BLaER1 treated with 17β-estradiol and CSF1 and Interleukin-3, amounts not matched to agents 10 nM and 100 nM (cell line): ENCODE data around the gene EGFL8.

Experiments used
- H3K27ac ChIP-seq, 11 experiments: shearing (Covaris generic); formaldehyde crosslinking; 2 replicates each; pipeline ENCODE4 v1.8.1; 2022
- H3K27me3 ChIP-seq, 11 experiments: shearing (Covaris generic); formaldehyde crosslinking; 2 replicates each; pipeline ENCODE4 v1.8.1; 2022
- H3K36me3 ChIP-seq, 11 experiments: shearing (Covaris generic); formaldehyde crosslinking; 2 replicates each; pipeline ENCODE4 v1.8.1; 2022
- H3K4me1 ChIP-seq, 10 experiments: shearing (Covaris generic); formaldehyde crosslinking; 2 replicates each; pipeline ENCODE4 v1.8.1; 2022
- H3K4me2 ChIP-seq, 11 experiments: shearing (Covaris generic); formaldehyde crosslinking; 2 replicates each; pipeline ENCODE4 v1.8.1; 2022
- H3K4me3 ChIP-seq, 10 experiments: shearing (Covaris generic); formaldehyde crosslinking; 2 replicates each; pipeline ENCODE4 v1.8.1; 2022
- H3K9ac ChIP-seq, 11 experiments: shearing (Covaris generic); formaldehyde crosslinking; 2 replicates each; pipeline ENCODE4 v1.8.1; 2022
- H3K9me3 ChIP-seq, 11 experiments: shearing (Covaris generic); formaldehyde crosslinking; replicated peaks in 1 of 11; 2 replicates each; pipeline ENCODE4 v1.8.1; 2022
- H4K20me1 ChIP-seq, 11 experiments: shearing (Covaris generic); formaldehyde crosslinking; 2 replicates each; pipeline ENCODE4 v1.8.1; 2022
- Cebpa-rat ChIP-seq, 11 experiments: shearing (Covaris generic); IDR thresholded peaks; 2 replicates each; pipeline ENCODE4 v1.8.1; 2022

The EGFL8 gene

DNA sequence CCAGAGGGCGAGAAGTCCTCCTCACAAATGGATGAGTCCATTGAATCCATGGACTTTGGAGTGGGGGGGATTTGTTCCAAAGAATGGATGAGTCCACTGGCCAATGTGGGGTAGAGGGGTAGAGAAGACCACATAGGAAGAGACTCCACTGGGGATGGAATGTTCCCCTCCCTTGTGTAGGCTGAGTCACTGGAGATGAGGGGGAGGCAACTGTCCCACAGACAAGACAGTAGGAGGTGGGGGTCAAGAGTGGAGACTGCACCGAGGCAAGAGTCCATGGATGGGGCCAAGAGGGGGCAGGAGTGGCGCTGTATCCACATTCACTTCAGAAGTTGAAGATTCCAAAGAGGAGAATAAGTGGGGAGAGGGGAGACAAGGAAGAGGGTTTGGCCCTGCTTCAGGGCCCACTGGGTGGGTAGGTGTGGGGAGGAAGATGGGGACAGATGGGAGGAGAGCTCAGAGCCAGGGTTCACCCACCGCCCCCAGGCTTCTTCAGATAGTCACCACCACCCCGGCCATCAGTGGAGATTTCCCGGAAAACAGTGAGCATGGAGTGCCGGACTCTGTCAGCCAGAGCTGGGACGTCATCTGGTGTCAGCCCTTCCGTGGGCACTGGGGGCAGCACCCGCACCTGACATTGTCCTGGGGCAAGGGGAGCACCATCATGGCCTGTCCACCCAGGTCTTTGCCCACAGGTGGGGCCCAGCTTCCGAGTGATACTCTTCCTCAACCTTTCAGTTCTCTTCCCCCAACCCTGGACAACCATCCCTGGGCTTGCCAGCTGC lies 4.6 kb downstream of the EGFL8 start:
- TF ChIP-seq Cebpa-rat (IDR thresholded peaks at IDR 0.05), result no peak
- Histone ChIP-seq H3K9ac (no peak overlapping the region), H3K36me3 (peaks cover 49 to 73% (median 61%) of the 10 kb centered on the region in 11 experiments), H3K27me3 (no peaks in the 10 kb centered on the region), H3K4me2 (no peak overlapping the region; a peak in 1 of 22 replicates), H3K4me3 (no peak overlapping the region), H4K20me1 (peaks cover 0 to 29% (median 0%) of the 10 kb centered on the region in 11 experiments; a peak in 2 of 22 replicates), H3K9me3 (no peaks in the 10 kb centered on the region), H3K27ac (no peak overlapping the region), H3K4me1 (peaks cover 16 to 32% (median 24%) of the 10 kb centered on the region in 10 experiments)

DNA sequence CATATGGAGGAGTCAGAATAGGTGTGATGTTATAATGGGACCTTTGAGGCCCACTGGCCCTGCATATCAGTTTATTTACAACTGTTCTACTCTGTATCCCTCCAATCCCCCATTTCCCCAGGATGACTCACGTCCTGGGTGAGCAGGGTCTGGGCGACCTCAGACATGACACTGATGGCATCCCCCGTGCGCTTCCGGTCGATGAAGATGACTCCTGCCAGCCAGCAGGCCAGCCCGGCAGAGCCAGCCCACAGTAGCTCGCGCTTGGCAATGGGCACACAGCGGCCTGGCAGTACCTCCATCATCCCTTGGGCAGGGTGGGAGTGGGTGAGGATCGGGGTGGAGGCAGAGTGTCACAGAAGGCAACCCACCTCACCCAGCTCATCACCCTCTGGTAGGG lies 5.9 kb downstream of the EGFL8 start:
- H3K36me3 ChIP-seq, result peaks cover 49 to 65% (median 58%) of the 10 kb centered on the region in 11 experiments
- no peaks in the 10 kb centered on the region for H3K9me3 ChIP-seq

DNA sequence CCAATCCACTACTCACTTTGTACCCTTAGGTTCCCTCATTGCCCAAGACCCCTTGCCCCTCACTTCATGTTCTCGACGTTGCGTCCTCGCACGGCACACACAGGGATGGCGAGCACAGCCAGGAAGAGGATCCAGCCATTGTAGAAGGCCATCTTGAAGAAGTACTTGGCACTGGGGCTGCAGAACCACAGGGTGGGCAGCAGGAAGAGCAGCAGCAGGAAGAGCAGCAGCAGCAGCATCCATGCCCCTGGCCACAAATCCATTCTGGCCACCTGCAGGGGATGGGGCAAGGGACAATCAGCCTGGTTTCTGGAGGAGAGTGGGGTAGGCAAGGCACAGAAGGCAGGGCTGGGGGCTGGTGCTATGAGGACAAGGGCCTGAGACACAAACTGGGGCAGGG lies 6.8 kb downstream of the EGFL8 start:
- no peak overlapping the region for H3K27ac ChIP-seq
- H3K36me3 ChIP-seq, result peaks cover 48 to 56% (median 52%) of the 10 kb centered on the region in 11 experiments

More for the DNA sequence above, 5.9 kb downstream of the EGFL8 start:
- no peak overlapping the region for H3K4me3 ChIP-seq
- TF ChIP-seq Cebpa-rat (IDR thresholded peaks at IDR 0.05), result no peak
- H3K4me2 ChIP-seq, result no peak overlapping the region; a peak in 1 of 22 replicates
- no peak overlapping the region for H3K27ac ChIP-seq
- no peaks in the 10 kb centered on the region for H3K27me3 ChIP-seq
- peaks cover 29 to 45% (median 37%) of the 10 kb centered on the region in 10 experiments for H3K4me1 ChIP-seq
- H3K9ac ChIP-seq, result no peak overlapping the region
- H4K20me1 ChIP-seq, result peaks cover 0 to 29% (median 0%) of the 10 kb centered on the region in 11 experiments; a peak in 2 of 22 replicates

DNA sequence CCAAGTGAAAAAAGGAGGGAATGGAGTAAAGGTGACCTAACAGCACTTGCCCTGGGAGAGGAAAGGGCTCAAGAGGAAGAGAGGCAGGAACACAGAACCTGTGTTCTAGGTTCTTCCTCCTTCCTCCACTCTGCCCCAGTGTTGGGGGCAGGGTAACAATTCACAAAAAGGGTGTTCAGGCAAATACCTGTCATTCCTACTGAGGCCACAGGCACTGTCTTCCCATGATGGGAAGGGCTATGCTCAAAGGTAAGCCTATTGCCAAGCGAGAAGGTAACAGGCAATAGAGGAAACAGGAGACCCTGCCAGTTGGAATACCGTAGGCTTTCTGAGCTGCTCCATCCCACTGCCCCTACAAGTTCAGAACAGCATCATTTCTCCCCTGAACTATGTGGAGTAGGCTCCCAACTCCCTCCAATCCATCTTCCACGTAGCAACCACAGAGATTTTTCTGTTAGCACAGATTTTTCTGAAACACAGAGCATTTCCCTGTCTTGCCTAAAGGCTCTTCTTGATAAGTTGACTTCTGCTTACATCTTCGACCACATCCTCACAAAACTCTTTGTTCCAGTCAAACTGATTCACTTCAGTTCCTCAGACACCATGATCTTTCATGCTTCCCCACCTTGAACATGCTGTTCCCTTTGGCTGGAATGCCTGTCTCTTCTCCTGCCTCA lies 8.8 kb downstream of the EGFL8 start:
- peaks cover 29 to 36% (median 33%) of the 10 kb centered on the region in 11 experiments for H3K36me3 ChIP-seq
- peaks cover 0 to 6% (median 0%) of the 10 kb centered on the region in 11 experiments; a peak in 2 of 22 replicates for H4K20me1 ChIP-seq
- peaks cover 47 to 58% (median 49%) of the 10 kb centered on the region in 10 experiments for H3K4me1 ChIP-seq
- peak overlapping the region in 7 of 11 experiments; percentile 12 to 56 (median 27); a peak in 11 of 22 replicates for H3K27ac ChIP-seq
- peak overlapping the region in 6 of 11 experiments; percentile 0 to 20 (median 6); a peak in 4 of 22 replicates for H3K9ac ChIP-seq
- no peaks in the 10 kb centered on the region for H3K27me3 ChIP-seq
- peak overlapping the region; percentile 3 to 100 (median 97); a peak in 21 of 22 replicates for H3K4me2 ChIP-seq
- no peaks in the 10 kb centered on the region for H3K9me3 ChIP-seq
- TF ChIP-seq Cebpa-rat (IDR thresholded peaks at IDR 0.05), result no peak
- H3K4me3 ChIP-seq, result peak overlapping the region in 1 of 10 experiments; percentile 11; a peak in 2 of 20 replicates

More for the DNA sequence above, 6.8 kb downstream of the EGFL8 start:
- Histone ChIP-seq H3K4me3 (no peak overlapping the region), H4K20me1 (peaks cover 0 to 25% (median 0%) of the 10 kb centered on the region in 11 experiments; a peak in 2 of 22 replicates), H3K9ac (no peak overlapping the region), H3K4me2 (no peak overlapping the region), H3K9me3 (no peaks in the 10 kb centered on the region), H3K27me3 (no peaks in the 10 kb centered on the region), H3K4me1 (peaks cover 34 to 50% (median 40%) of the 10 kb centered on the region in 10 experiments)
- TF ChIP-seq Cebpa-rat (IDR thresholded peaks at IDR 0.05), result no peak

DNA sequence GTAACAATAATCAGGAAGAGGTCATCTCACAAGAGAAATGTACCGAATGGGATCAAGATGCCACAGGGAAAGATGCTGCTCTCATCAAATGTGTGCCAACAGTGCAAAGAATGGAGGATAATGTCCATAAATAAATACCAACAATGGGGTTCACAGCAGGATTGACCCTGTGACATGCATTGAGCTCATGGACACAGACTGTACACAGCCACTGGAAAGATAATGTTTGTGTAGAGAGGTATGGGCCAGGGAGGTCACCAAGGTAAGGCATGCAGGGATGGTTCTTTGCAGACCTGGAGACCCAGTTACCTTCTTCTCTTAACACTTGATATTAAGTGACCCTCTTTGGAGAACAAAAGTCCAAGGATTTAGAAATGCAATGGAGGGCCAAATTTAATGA lies 10.0 kb downstream of the EGFL8 start:
- H4K20me1 ChIP-seq, result no peaks in the 10 kb centered on the region; a peak in 1 of 22 replicates
- H3K36me3 ChIP-seq, result peaks cover 18 to 25% (median 21%) of the 10 kb centered on the region in 11 experiments
- peak overlapping the region; percentile 92 to 100 (median 98) for H3K4me2 ChIP-seq
- no peaks in the 10 kb centered on the region for H3K9me3 ChIP-seq
- H3K27me3 ChIP-seq, result no peaks in the 10 kb centered on the region
- H3K4me1 ChIP-seq, result peaks cover 52 to 64% (median 54%) of the 10 kb centered on the region in 10 experiments
- TF ChIP-seq Cebpa-rat (IDR thresholded peaks at IDR 0.05), result no peak
- peak overlapping the region in 5 of 10 experiments; percentile 79 to 90 (median 86); a peak in 6 of 20 replicates for H3K4me3 ChIP-seq
- no peak overlapping the region for H3K27ac ChIP-seq
- H3K9ac ChIP-seq, result no peak overlapping the region

DNA sequence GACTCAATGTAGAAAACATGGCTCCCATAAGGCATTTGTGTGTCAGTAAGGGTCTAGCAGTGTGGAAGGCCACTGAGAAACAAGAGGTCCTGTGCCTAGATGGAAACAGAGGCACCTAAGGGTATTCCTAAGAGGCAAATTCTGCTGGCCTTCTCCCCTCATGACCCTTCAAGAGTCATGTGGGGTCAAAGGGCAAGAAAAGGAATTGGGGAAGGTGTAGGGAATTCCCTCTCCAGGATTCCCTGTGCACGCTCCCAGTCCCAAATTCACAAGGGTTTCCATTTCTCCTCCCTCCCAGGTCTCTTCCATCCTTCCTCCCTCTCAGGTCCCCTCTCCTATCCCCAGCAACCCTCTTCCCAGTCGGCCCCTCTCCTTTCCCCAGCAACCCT lies 10.9 kb downstream of the EGFL8 start:
- H4K20me1 ChIP-seq, result no peaks in the 10 kb centered on the region; a peak in 1 of 22 replicates
- no peaks in the 10 kb centered on the region for H3K27me3 ChIP-seq
- TF ChIP-seq Cebpa-rat (IDR thresholded peaks at IDR 0.05), result no peak
- H3K27ac ChIP-seq, result peak overlapping the region; percentile 78 to 94 (median 86)
- H3K9ac ChIP-seq, result peak overlapping the region; percentile 86 to 92 (median 90)
- H3K4me3 ChIP-seq, result peak overlapping the region; percentile 73 to 90 (median 82)
- peaks cover 61 to 69% (median 63%) of the 10 kb centered on the region in 10 experiments for H3K4me1 ChIP-seq
- no peaks in the 10 kb centered on the region for H3K9me3 ChIP-seq
- peaks cover 11 to 25% (median 19%) of the 10 kb centered on the region in 11 experiments for H3K36me3 ChIP-seq
- H3K4me2 ChIP-seq, result peak overlapping the region; percentile 92 to 100 (median 98)

DNA sequence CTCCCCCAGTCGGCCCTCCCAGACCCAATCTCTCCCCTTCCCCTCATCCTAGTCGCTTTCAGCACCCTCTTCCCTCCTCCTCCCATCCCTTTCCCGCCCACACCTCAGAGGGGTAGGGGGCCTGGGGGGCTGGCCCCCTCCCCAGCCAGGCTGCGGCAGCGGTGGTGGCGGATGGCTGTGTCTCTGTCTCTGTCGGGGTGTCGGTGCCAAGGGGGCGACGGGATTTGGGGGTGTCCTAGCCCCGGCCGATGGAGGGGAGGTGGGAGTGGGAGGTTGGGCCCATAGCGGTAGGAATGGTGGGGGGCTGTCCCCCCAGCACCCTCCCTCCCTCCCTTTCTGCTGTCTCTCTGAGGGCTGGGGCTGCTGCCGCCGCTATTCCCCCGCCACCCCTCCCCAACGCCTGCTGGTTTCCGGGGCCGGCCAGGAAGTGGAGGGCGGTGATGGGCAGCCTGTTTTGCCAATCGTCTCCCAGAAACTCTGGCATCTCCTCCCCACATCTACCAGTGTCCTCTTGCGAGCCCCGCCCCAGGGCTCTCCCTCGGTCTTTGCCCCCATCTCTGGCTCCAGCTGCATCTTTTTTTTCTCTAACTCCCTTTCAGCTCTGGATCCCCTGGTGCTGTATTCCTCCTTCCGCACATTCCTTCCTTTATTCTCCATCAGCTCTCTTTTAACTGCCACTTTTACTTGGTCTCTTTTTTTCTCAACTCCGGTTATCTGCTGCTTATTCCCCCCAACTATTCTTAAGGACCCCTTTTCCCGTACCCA lies 11.5 kb downstream of the EGFL8 start, which contains the start of gene AGPAT1:
AGPAT1 (minus strand) TSS at position 374 of the 765 bp plus-strand sequence. CDS start 4,588 bp downstream, outside the sequence.
- no peak for TF ChIP-seq Cebpa-rat (IDR thresholded peaks at IDR 0.05)
- Histone ChIP-seq H3K36me3 (peaks cover 10 to 25% (median 18%) of the 10 kb centered on the region in 11 experiments), H3K9ac (peak within 1 kb of the TSS; percentile 86 to 92 (median 90)), H3K4me2 (peak within 1 kb of the TSS; percentile 92 to 100 (median 98)), H3K27me3 (no peaks in the 10 kb centered on the region), H3K27ac (peak within 1 kb of the TSS; percentile 80 to 94 (median 90)), H3K9me3 (no peaks in the 10 kb centered on the region), H3K4me3 (peak within 1 kb of the TSS; percentile 73 to 90 (median 82)), H4K20me1 (no peaks in the 10 kb centered on the region; a peak in 1 of 22 replicates), H3K4me1 (peaks cover 61 to 73% (median 69%) of the 10 kb centered on the region in 10 experiments)

DNA sequence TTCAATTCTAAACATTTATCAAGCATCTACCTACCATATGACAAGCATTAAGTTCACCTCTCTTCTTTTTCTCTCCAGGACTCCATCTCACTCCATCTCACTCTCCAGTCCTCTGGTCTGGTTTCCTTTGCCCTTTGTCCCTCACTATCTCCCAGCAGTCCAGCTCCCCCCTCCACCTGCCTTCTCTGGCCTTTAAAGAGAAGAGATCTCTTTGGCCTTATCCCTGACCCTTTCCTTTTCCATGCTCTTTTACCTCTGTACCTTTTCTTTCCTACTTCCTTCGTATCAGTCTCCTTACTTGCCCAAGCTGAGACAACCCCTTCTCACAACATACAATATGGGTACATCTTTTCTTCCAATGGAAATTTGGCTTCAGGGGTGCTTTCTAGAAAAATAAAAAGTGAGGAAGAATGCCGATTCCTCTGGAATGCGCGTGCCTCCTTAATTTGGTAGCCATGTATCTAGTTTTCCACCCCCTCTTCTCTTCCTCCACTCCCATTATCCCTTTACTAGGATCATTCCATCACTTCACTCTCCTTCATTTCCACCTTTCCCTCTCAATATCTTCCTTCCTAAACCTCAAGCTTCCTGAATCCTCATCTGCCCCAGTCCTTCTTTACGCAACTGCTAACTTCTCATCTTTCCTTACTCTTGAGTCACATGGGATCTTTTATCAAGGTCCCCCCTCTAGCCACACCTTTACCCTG lies 12.2 kb downstream of the EGFL8 start:
- Histone ChIP-seq H3K9me3 (no peaks in the 10 kb centered on the region), H3K4me1 (peaks cover 61 to 80% (median 73%) of the 10 kb centered on the region in 10 experiments), H3K4me3 (peak overlapping the region; percentile 73 to 90 (median 82)), H3K27me3 (no peaks in the 10 kb centered on the region), H4K20me1 (no peaks in the 10 kb centered on the region; a peak in 1 of 22 replicates), H3K27ac (peak overlapping the region; percentile 80 to 94 (median 90)), H3K4me2 (peak overlapping the region; percentile 88 to 98 (median 92)), H3K36me3 (peaks cover 12 to 25% (median 21%) of the 10 kb centered on the region in 11 experiments), H3K9ac (peak overlapping the region; percentile 81 to 92 (median 90))
- no peak for TF ChIP-seq Cebpa-rat (IDR thresholded peaks at IDR 0.05)
